GM18861 (cell line): ENCODE results near the gene C1QTNF12.

Source experiments
- ATAC-seq: cut with Tn5 transposase; IDR thresholded peaks from one replicate; pipeline ENCODE4 v1.9.1; 2021; ENCODE audit not compliant: unreplicated experiment

Gene C1QTNF12

DNA sequence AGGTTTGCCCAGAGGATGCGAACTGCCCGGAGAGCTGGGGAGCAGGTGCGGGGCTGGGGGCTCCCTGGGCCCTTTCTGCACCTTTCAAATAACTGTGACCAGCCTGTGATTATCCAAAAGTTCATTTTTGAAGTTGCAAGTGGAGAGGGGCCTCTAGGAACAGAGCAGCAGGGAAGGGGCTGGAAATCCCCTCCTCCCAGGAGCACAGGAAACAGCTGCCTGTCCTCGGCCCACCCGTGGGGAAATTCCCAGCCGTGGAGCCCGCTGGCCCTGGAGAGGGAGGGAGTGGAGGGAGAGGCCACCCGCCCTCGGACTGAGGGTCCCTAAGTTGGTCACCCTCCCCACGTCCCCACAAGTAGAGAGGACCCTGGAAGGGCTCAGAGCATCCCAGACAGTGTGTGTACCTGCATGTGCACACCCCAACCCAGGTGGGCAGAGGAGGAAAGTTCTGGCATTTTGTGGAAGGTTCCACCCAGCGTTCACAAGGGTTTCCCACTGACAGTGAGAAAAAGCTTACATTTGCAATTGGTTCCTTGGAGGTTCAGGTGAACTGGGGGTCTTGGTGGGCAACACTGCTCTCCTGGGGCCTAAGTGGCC lies 31.3 kb downstream of the C1QTNF12 start:
- no peak for ATAC-seq

DNA sequence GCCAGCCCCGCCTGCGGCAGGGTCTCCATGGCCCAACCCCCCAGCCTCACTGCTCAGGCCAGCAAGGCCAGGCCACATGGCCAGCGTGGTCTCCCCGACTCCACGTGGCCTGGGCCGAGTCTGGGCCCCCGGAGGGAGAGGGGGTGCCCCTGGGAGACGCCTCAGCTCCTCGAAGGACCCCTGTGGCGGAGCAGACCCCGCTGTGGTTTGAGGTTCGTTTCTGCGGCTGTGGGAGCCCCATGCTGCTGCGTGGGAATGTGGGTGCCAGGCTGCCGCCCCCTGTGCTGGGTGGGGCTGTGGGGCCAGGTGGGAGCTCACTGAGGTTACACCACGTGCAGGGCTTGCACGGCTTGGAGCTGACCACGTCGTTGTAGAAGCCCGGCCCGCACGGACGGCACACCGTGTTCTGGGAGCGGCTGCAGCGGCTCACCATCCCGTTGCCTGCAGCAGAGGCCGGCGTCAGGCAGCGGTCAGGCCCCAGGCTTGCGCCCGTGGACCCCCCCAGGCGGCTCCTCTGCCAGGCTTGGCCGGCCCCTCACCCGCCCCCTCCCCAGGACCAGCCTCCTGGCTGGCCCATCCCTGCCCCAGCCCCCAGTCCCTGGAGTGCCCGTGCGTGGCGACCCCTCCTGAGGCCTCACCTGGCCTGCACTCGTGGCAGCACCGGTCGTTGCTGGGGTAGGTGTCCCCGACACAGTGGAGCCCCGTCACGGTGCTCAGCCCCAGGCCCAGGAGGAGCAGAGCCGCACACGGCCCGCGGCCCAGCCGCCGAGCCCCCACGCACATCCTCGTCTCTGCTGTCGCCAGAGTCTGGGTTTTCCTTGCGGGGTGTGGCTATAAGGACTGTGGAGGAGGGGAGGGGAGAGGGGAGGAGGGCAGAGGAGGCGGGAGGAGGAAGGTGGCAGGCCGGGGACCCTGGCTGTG lies 32.9 kb downstream of the C1QTNF12 start, which contains the start of gene TNFRSF4:
Gene TNFRSF4 (minus strand): TSS at position 809 of the 921 bp plus-strand sequence. CDS start 26 bp downstream, at position 783.
- ATAC-seq = no peak

DNA sequence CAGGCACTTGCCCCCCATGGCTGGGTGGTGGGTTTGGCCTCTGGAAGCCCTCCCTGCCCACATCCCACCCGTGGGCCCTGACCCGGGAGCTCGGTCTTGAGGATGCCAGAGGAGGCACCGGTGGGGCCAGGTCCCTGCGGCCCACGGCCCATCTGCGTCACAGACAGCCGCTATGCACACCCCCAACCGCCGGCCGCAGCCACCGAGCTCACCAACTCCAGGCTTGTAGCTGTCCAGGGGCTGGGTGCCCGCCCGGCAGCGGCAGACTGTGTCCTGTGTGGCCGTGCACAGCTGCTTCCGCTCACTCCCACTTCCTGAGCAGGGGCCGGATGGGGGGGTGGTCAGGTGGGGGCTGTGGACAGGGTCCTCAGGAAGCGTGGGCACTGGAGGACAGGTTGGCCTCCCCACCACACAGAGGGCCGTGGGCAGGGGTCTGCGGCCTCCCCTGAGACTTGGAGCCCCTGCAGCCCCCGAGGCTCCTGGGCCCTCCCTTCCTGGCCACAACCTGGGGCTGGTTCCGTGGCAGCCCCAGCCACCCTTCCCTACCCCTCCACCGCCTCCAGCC lies 33.7 kb downstream of the C1QTNF12 start:
- no peak for ATAC-seq

- ATAC-seq = no peak
Observed at GRCh38 chr1:1211541-1212441, 34.7 kb downstream of the C1QTNF12 start.

- ATAC-seq = no peak
Observed at GRCh38 chr1:1210726-1211540, 35.6 kb downstream of the C1QTNF12 start.

DNA sequence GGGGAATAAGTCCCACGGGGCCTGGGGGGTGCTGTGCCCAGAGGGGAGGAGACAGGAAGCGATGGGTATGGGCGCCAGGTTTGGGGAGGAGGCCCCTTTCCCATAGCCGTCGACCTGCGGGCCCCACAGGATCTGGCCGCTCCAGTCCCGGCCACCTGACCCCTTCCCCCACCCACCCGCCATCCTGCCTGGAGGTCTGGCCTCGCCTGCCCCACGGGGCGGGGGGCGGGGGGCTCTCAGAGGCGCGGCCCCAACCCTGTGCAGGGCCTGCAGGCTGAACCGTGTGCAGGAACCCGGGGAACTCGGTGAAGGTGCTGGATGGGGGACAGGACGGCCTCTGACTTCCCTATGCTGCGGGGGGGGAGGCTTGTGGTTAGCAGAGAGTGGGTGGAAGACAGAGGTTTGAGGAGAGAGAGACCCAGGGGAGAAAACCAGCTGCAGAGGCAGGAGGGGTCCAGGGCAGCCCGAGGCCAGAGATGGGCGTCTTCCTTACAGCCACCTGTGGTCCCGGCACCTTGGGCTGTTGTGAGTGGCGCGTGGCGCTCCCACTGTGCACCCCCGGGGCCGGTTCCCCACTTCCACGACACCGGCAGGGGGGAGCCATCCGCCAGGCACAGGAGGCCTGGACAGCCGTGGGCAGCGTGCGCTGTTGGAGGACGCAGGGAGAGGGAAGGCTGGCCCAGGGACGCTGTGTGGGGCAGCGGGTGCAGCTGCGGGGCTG lies 37.6 kb downstream of the C1QTNF12 start:
- no peak for ATAC-seq

DNA sequence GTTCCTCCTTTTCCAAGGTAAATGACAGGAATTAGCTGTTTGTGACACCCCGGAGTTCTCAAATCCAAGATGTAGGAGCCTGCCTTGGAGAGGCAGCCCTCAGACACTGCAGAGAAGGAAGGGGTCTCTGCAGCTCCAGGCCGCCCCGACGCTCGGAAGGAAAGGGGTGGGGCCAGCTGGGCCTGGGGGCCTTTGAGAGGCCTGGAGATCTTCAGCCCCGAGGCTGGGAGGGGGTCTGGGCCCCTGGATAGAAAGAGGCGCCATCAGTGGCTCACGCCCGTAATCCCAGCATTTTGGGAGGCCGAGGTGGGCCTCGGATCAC lies 39.0 kb downstream of the C1QTNF12 start:
- no peak for ATAC-seq

DNA sequence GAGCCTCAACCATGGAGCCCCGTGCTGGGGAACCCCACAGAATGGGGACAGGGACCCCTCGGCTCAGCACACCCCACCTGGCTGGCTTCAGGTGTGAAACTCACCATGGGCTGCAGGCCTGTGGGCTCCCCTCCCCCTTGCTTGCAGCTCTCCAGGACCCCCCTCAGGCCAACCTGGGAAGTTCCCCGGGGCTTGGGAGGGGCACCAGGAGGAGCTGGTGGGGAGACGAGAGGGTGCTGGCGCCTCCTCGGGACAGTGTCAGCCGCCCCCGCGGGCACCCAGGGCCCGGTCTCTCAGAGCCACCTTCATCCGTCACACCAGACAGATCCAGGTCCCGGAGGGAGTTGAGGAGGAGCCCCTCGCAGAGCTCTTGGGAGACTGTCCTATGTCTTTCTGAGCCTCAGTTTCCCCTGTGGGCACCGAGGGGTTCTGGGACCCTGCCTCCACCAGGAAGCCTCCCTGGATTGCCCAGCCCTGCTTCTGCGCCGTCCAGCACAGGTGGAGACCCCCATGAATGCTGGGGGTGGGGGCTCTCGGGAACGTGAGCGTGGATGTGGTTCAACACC lies 39.5 kb downstream of the C1QTNF12 start:
- ATAC-seq = no peak

GRCh38 chr1:1206376-1206965 lies 40.1 kb downstream of the C1QTNF12 start, which contains the start of gene TNFRSF18:
Gene TNFRSF18, minus strand, starts transcription at chr1:1206592. Its CDS starts 21 bp downstream, at chr1:1206571.
- ATAC-seq = peak; percentile 35

GRCh38 chr1:1205769-1206375 lies 40.6 kb downstream of the C1QTNF12 start:
- no peak for ATAC-seq

GRCh38 chr1:1204998-1205768 lies 41.3 kb downstream of the C1QTNF12 start:
- no peak for ATAC-seq

GRCh38 chr1:1204425-1204920 lies 42.0 kb downstream of the C1QTNF12 start:
- no peak for ATAC-seq

GRCh38 chr1:1203561-1204424 lies 42.7 kb downstream of the C1QTNF12 start:
- no peak for ATAC-seq

GRCh38 chr1:1202831-1203560 lies 43.5 kb downstream of the C1QTNF12 start:
- no peak for ATAC-seq

DNA sequence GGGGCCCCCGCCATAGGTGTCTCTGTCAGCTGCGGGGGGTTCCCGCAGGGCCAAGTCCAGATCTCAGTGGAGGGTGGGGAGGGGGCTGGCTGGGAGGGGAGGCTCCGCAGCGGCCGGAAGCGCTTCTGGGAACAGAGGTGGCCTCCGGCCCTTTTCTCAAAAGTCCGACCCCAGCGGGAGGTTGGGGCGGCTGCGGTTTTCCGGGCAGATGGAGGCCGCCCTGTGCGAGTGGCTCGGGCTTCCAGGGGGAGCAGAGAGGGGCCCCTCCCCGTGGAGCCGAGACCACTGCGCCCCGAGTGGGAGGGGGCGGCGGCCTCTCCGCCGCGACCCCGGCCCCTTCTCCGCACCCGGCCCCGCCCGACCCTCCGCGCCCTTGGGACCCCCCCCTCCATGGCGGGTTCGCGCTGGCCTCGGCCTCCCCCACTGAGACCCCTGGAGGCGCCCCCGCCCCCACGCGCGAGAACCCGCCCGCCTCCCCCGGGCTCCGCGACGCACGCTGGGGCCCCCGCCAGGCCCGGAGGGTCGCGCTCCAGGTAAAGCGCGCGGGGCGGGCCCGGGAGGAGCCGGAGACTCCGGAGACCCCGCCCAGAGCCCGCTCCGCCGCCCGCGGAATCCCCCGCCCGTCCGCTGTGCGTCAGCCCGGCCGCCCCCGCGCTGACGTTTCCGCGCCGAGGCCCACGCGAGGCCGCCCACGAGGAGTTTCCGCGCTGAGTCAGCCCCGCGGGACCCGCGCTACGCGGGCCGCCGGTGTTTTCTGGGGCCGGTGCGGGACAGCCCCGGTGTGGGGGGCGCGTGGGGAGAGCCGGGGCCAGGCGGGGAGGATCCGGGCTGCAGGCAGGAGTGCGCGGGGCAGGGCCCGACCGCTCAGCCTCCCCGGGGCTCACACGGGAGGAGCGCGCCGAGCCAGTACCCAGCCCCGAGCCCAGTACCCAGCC lies 45.4 kb downstream of the C1QTNF12 start:
- no peak for ATAC-seq
